CD4-positive, alpha-beta T cell treated with Interleukin-15 for 1 hour (primary cell): ENCODE data around the gene OR4K5.
"Not testable (repeated sequence)": the region's sequence is repeated elsewhere in the genome, so short reads cannot be mapped to it uniquely, and the experiment has no call there.

ENCODE experiments used
- DNase-seq: peaks from one replicate; pipeline ENCODE4 v3.0.0-alpha.2; 2020

OR4K5 gene, protein sequence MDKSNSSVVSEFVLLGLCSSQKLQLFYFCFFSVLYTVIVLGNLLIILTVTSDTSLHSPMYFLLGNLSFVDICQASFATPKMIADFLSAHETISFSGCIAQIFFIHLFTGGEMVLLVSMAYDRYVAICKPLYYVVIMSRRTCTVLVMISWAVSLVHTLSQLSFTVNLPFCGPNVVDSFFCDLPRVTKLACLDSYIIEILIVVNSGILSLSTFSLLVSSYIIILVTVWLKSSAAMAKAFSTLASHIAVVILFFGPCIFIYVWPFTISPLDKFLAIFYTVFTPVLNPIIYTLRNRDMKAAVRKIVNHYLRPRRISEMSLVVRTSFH

GRCh38 chr14:19920021-19920657 lies at the start of gene OR4K5:
Gene OR4K5, plus strand, starts transcription at chr14:19920607. Its CDS starts 0 bp downstream, at chr14:19920607.
- no peak for DNase-seq

GRCh38 chr14:19873178-19873577 lies 47.2 kb upstream of the OR4K5 start:
- DNase-seq: no peak

GRCh38 chr14:19874842-19875241 lies 45.6 kb upstream of the OR4K5 start, which contains the start of gene OR4K2:
Gene OR4K2, plus strand, starts transcription at chr14:19875142. Its CDS starts 1,126 bp downstream, at chr14:19876268.
- no peak for DNase-seq

DNA sequence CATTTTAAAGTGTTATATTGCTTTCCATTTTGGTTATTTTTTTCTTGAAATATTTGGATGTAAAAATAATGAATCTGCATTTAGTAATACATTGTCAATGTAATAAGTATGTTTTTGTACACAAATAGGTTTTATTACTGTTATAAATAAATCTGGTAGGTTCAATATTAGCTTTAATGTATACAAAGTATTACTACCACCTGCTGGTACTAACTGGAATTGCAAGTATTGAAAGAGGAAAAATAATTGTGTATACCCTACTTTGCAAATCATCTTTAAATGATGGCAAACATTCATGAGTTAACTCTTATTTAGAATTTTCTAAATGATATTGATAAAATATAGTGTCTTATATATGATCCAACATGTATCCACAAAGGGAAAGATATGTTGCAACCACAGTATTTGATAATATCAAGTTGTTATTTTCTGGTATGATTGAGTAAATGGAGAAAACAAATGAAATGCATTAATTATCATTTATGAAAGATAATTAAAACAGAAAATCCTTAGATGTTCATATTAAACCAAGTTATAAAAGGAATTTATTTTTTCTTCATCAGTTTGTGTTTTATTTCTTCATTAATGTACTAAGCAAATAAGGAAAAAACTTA lies 42.3 kb upstream of the OR4K5 start:
- DNase-seq: no peak

DNA sequence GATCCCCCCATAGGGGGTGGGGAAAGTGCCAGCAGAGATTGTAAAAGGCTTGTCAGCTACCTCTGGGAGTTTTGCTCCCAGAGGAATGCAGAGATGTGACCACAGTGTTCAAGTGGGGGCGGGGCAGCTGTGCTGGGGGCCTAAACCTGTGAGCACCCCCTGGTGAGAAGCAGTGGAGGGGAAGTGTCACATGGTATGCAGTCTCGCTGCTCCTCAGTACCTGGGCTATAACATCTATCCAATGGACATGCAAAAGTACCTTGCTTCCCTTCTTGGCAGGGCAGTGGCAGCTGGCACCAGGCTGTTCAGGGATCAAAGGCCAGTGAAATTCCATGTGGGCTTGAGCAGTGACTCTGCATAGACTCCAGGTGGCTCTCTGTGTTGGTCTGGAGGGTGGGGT lies 25.1 kb upstream of the OR4K5 start:
- DNase-seq: no peak

- no peak for DNase-seq
Measured at GRCh38 chr14:19900999-19901398, 19.4 kb upstream of the OR4K5 start.

GRCh38 chr14:19902409-19902808 lies 18.0 kb upstream of the OR4K5 start:
- no peak for DNase-seq

DNA sequence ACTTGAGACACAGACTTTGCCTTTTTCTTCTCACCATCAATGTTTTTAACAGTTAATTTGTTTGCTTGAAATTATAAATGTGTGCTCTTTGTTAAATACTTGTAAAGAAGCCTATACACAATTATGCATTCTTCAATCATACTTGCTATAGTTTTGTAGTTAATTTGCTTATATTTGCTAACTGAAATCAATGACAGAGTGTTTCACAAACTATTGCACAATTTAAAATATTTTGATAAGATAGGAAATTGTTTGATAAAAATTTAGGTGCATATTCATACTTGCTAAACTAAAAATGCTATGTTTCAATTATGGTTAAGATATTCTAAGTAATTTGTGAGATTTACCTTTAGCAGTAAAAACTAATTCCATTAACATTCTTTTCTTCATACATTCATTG lies 13.7 kb upstream of the OR4K5 start:
- DNase-seq: no peak

GRCh38 chr14:19911114-19911513 lies 9.3 kb upstream of the OR4K5 start:
- no peak for DNase-seq

GRCh38 chr14:19917243-19917642 lies 3.2 kb upstream of the OR4K5 start:
- no peak for DNase-seq

DNA sequence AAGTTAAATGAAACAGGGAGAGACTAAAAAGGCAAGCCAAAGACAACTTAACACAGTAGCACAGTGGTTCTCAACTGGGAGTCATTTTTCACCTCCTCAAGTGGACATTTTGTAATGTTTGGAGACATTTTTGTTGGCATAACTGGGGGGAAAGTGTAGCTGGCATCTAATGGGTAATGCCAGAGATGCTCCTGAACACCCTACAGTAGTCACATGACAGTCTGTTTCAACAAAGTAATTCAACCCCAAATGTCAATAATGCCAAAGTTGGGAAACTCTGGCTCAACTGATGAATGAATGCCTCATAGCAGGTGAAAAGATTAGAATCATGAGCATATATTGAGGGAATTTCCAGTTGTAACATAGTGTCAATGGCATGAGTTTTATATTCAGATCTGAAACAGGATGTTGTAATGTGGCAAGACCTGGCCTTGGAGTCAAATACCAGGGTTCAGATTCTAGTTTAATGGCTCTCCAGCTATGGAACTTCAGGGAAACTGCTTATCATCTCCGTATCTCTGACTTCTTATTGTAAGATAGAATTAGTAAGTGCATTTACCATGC lies 2.4 kb upstream of the OR4K5 start:
- DNase-seq: no peak

GRCh38 chr14:19918553-19919264 lies 1.7 kb upstream of the OR4K5 start:
- no peak for DNase-seq

GRCh38 chr14:19930617-19931016 lies 10.2 kb downstream of the OR4K5 start, which contains the start of gene OR4K1:
Gene OR4K1, plus strand, starts transcription at chr14:19930917. Its CDS starts 4,750 bp downstream, at chr14:19935667.
- DNase-seq: no peak

GRCh38 chr14:19941668-19942067 lies 21.3 kb downstream of the OR4K5 start:
- DNase-seq: no peak

DNA sequence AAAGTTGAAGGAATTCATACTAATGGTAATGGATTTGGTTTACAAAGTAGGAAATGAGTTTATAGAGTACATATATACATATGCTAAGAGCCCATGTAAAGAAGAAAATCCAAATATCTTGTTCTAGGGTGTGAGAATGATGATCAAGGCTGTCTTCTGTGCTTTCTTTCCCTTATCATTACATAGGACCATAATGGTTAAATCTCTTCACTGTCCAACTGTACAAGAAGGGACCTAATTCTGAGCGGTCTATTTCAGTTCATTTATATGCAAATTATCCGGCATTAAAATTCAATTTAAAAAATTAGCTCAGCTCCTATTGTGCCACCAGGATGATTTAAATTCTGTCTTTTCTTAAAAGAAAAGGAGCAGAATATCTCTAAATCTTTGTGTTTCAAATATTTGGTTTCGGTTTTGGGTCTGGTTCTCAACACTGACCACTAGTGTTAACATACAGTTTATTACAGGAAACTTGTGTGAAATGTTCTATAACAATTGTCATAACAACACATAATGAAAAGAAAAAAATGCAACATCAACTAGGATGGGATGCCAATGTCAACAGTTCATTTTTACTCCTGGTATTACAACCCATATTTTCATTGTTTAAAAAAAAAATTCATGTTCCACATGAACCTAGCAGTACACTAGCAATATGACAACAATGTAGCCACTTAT lies 27.1 kb downstream of the OR4K5 start:
- DNase-seq: no peak

GRCh38 chr14:19949218-19949617 lies 28.8 kb downstream of the OR4K5 start:
- no peak for DNase-seq

DNA sequence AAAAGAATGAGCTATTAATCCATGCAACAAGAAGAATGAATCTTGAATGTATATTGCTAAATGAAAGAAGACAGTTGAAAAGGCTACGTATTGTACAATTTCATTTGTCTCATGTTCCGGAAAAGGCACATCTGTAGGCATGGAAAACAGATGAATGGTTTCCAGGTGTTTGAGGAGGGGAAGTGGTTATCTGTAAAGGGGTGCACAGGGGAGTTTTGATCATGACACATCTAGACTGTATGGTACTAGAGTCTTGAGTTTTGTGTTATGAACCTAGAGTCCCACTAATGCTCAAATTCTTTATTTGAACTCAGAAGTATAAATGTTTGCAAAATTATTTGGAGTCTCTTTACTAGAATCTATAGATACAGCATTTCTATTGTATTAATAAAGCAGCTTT lies 49.3 kb downstream of the OR4K5 start:
- not testable (repeated sequence) for DNase-seq
